Amygdala (tissue), 56 donors: ENCODE results near the gene CAPSL.
"Not testable (repeated sequence)": the region's sequence is repeated elsewhere in the genome, so short reads cannot be mapped to it uniquely, and the experiment has no call there.

Source experiments
- DNase-seq, 56 donors: peaks; one replicate each; lab custom pipeline; 2025; lab: John Stamatoyannopoulos, UW

Gene CAPSL

DNA sequence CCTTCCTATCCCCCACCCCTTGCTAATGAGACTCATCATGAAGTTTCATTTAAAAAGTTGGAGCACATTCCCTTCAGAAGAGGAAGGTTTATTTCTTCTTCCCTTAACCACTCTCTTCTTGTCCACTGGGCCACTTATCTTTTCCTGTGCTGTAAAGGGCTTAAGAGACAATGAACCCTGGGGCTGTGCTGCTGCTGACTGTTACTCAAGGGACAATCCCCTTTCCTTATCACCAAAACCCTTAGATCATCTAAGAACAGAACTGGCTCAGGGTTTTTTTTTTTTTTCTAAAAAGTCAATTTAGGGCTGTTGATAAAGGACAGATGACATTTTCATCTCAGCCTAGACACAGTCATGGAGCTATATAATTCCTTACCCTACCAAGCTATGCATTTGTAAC is 29.6 kb downstream of the CAPSL start:
- DNase-seq, result no peak

DNA sequence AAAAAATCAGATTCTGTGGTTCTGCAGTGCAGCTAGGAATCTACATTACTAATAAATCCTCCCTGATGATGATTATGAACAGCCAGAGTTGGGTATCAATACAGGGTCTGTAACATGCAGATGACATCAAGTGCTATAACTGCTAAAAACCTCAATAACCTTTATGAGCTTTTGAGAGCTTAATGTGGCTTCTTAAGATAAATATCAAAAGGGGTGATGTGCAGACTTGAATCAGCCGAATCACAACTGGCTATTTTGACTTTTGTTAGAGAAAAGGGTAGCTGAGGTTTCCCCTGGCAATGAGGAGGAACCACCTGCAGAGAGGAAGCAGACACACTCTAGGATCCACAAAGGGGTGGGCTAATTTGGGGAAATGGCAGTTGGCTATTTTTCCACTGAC is 30.2 kb downstream of the CAPSL start:
- DNase-seq, result no peak

DNA sequence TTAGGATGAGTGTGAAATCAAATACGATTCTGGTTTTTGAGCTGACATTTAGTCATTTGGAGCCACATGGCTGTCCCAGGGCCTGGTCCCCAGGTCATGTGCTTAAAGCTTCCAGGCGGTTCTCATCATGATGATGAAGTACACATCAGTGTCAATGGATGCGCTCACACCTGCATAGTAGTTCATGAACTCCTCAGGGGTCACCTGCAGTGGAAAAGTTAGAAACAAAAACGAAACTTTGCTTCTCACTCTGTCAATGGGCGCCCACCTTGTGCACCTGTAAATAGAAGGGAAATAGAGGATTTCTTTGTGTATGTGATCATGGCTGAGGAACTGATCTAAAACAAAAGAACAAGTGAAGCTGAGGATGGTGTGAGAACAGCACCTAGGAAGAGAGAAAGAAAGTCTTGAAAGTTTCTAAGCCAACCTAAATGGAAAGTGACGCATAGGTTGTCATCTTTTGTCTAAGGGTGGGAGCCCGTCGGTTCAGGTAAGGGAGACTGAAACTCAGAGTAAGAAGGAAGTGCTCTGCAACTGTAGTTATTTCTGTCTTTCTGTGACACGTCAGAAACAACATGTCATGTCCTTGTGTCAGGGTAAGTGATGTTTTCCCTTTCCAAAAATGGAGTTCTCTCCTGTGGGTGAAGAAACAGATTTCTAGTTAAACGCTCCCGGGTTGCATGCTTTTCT is 33.8 kb downstream of the CAPSL start:
- DNase-seq, result no peak

DNA sequence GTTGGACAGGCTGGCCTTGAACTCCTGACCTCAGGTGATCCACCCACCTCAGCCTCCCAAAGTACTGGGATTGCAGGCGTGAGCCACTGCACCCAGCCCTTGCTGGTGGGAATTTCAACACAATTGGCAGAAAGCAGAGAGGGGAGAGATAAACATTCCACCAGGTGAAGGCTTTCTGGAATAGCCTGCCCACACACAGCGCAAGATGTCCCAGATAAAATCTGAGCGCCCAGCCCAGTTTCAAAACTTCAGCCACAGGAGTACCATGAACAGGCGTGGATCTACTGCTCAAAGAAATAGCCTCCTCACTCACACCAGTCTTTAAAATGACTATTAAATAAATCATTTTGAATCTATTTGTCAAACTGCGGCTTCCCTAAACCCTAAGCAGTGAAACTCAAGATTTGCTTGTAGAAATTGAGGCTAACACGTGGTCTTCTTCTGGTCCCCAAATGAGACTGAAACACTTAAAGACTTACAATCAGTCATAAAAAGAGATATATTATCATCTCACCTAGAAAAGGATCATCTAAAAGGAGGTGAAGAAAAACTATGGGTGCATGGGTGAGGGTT is 34.7 kb downstream of the CAPSL start:
- DNase-seq, result no peak

DNA sequence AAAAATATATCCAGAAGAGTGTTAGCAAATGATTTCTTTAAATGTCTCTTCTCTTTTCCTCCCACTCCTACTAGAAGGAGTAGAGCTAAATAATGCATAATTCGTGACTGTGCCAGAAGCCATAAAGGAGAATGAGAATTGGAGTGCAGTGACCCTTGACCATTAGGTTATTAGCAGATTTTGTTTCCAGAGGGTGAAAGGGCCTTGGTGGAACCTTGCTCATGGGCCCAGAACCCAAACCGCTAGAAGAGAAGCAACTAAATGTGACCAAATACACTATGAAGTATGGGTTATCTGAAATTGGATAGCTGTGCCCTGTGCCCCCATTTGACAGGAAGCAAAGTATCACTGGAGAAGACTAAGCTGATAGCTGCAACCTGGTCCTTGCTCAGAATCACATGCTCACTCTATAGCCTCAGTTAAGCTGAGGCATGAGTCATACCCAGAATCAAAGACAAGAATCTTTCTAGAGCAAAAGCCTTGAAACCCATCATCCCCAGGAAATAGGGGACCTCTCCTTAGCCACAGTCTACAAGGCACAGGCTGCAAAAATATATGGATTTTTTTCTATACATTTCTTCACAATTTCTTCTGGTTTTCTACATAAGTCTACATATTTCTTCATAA is 36.3 kb downstream of the CAPSL start:
- no peak for DNase-seq

DNA sequence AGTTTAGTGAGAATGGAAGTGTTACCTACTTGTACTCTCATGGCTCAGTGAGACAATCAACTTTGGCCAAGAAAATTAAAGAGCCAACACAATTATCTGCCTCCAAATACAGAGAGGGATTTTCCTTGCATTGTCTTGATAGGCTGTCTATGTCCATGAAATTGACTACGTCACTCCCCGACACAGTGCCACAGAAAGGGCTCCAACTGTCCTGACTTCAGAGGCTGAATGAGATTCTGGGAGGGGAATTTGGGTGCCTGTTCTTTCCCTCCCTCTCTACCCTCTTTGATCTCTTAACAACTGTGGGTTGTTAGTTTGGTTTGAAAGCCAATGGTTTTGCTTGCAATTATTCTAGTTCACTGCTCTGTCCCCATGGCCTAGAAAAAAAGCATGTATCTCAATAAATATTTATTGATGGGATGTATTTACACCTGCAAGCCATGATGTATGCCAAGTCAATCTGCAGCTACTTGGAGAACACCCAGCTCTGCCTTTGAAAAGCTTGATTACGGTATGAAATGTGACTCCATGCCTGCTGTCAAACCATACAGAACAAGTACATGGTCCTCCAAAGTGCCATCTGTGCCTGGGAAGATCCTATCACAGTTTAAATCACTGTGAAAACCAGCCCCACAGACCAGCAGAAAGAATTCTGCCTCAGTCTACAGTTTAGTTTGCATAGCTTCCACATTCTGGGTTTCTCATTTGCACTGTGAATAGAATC is 37.3 kb downstream of the CAPSL start:
- DNase-seq, result no peak

DNA sequence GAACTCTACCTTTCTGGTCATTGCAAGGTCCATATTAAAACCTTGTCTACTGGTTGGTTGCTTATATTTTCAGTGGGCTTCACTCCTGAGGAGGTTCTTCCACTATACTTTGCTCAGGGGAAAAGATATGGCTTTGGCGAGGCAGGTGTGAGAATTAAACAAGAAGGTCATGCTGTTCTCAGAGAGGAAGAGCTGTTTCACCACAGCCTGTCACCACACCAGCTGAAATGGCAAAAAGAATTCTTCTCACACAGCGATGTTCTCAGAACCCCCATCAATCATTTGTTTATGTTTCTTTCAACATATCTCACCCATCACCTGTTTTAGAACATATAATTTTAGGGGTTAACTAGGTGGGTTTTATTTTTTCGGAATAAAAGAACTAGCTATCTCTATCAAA is 38.6 kb downstream of the CAPSL start:
- no peak for DNase-seq

DNA sequence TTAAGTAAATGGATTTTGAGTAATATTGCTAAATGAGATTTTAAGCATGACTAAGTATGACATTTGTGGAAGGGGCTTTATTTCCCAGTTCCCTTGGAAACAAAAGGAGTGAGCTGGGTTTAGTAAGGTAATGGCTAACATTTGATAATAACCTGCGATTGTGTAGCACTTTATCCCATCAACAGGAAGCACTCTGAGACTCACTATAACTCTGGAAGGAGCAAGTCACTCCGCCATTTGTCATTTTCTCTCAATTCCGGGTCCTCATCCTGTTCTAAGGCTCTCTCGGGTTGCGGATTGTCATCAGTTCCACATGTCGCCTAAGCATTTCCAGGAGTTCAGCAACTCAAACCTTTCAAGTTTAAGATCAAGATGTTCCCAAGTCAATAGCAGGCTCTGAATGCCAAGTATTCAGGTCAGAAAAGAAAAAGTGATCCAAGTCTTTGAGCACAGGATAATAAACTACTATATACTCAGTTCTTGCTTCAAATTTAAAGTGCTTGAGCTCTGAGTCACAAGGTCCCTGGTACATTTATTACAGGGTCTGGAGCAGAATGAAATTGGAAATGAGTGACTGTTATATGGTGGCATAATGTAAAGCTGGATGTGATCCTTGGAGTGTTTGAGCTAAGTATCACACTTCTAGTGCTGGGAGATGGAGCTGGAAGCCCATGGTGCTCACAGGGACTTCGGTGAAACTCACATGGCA is 39.3 kb downstream of the CAPSL start:
- DNase-seq, result no peak

DNA sequence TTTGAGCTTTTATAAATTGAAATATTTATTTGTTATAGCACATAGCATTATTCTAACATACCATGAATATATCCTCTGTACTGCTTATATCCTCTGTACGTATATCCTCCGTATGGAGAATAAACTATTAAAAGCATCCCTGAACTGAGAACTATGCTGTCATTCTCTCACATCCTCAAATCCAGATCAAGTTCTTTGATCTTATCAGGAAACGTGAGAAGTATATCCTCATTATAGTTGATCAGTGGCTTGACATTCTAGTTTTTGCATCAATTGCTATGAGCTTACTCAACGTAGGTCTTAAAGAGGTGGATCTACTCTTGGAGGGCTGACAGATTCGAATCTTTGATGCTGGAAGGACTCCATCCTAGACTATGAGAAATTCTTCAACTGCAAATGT is 44.3 kb downstream of the CAPSL start:
- DNase-seq, result no peak

DNA sequence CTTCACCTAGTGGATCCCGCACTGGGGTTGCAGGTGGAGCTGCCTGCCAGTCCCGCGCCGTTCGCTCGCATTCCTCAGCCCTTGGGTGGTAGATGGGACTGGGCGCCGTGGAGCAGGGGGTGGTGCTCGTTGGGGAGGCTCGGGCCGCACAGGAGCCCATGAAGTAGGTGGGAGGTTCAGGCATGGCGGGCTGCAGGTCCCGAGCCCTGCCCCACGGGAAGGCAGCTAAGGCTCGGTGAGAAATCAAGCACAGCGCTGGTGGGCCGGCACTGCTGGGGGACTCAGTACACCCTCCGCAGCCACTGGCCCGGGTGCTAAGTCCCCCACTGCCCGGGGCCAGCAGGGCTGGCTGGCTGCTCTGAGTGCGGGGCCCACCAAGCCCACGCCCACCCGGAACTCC is 45.6 kb downstream of the CAPSL start:
- not testable (repeated sequence) for DNase-seq

DNA sequence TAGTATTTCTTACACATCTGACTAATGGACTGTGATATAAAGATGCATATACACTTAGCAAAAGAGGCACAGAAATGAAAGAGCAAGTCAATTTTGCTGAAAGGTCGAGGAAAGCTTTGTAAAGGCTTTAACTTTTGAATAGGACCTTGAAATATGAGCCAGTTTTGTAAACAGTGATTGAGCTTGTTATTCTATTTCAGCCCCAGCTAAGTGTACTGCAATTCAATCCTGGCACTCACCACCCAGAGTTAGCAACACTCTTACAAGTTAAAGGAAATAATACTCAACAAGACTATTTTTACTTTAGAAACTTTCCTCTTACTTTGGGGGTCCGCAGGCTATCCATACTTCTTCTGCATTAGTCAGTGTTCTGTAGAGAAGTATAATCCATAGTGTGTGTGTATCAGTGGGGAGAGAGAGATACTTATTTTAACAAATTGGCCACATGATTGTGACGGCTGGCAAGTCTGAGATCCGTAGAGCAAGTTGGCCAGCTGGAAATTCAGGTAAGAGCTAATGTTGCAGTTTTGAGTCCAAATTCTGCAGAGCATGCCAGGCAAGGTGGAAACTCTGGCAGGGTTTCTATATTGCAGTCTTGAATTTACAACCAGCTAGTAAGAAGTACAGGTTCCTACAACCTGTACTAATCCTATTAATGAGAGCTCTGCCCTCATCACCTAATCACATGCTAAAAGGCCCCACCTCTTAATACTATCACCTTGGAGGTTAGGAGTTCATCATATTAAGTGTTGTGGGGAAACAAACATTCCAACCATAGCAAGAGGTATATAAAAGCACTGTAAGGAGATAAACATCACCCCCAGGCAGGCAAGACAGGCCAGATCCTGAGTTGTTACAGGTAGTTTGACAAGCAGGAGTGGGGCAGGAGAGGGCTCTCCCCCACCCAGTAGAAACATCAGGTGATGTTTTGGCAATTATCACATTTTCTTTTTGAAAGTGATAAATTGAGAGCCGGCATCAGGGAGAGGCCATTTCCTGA is 48.1 kb downstream of the CAPSL start:
- no peak for DNase-seq

DNA sequence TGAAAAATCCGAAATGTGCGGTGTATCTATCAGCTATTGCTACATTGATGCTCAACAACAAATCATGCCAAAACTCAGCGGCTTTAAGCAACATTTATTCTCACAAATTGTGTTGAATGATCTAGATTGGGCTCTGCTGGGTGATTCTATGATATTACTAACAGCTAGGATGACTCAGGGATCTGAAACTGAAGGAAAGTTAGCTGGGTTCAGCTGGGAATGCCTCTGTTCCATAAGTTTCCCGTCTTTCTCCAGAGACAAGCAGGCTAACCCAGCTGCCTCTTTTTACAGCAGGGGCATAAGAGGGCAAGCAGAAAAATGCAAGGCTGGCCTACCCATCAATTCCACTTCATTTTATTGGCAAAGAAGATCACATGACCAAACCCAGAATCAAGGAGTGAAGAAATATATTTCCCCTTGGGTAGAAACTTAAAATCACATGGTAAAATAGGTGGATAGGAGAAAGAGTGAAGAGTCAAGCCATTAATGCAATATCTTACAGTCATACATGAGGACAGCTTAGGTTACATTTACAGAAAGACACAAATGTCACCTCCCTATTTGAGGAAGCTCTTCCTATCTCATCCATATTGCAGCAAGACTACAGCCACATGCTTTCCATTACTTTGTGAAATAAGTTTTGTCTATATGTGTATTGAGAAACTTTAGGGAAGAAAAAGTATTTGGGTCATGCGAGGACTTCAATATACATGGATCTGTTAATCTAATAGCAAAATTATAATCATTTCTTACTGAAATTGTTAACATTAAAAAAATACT is 50.9 kb downstream of the CAPSL start:
- DNase-seq, result no peak

DNA sequence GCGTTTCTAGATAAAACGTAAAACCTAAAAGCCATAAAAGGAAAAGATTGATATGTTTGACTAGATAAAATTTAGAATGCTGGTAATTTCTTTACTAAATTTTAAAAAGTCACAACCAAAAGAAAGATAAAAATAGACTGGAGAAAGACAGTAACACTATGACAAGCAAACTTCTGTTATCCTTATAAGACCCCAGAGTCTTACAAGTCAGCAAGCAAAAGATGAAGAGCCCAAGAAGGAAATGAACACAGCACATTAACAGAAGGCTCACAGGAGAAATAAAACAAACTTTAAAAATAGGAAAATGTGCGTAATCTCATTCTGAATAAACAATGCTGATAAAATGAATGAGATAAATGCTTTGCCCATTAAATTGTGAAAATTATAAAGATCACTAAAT is 52.0 kb downstream of the CAPSL start:
- DNase-seq, result no peak

DNA sequence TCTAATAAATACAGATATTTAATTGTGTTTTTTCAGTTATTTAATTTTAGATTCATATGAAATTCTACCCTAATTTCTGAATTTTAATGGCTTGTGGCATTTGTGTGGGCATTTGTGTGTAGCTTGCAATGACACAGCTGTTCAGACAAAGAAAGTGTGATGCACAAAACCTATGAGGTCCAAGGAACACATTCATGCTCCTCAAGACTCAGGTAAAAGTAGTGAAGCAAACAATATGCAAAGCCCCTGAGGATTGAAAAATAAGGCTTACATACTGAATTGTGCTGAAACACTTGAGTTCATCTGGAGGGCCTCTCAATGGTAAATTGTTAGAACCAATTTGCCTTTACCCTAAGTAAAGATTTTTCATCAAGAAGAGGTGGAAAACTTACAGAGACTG is 53.6 kb downstream of the CAPSL start:
- DNase-seq, result no peak

DNA sequence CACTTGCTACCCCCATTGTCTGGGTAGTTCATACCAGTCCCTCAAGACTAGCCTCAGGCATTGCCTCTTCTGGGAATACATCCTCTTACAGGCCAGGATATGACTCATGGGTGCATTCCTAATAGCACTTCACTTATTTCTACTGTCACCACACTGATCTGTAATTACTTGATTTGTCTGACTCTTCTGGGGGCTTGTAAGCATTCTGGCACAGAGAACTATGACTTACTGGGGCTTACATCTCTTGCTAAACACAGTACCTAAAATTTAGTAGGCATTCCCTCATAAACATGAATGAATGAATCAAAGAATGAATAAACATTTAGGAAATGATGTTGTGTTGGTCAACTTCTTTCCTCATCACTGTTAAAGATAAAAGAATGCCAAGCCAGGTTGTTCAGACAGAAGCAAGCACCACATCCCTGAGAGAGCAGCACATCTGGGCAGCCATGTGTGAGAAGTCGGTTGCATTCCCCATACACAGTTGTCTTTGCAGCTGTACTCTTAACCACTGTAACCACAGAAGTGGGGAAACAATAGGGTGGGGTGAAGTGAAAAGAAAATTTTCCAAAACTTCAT is 54.1 kb downstream of the CAPSL start:
- DNase-seq, result no peak

DNA sequence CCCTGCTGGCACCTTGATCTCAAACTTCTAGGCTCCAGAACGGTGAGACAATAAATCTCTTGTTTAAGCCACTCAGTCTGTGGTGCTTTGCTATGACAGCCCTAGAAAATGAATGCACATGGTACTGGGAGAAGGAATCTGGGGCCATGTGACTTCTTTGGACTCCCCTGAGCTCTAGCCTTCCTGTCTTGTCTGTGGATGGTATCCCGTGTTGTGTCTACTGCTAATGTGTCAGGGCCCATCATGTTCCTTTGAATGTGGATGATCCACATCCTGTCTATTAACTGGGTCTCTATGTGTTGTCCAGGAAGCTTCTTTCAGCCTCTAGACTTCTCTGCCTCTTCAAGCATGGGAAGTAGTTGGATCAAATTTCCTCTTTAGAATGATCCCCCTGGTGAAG is 56.7 kb downstream of the CAPSL start:
- DNase-seq, result no peak

DNA sequence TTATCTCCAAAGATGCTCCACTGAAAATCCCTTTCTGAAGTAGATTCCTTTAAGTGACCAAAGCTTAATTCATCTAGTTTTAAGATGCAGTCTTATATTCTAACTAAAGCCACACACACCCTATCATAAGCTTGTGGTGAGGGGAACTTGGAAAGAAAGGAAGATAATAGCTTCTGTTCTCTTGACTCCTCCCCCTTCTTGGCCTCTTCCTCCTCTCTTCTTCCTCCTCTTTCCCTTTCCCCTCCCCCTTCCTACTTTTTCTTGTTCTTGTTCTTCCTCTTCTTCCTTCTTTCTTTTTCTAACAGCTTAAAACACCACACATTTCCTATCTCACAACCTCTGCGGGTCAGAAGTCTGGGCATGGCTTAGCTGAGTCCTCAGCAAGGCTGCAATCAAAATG is 58.3 kb downstream of the CAPSL start:
- no peak for DNase-seq

DNA sequence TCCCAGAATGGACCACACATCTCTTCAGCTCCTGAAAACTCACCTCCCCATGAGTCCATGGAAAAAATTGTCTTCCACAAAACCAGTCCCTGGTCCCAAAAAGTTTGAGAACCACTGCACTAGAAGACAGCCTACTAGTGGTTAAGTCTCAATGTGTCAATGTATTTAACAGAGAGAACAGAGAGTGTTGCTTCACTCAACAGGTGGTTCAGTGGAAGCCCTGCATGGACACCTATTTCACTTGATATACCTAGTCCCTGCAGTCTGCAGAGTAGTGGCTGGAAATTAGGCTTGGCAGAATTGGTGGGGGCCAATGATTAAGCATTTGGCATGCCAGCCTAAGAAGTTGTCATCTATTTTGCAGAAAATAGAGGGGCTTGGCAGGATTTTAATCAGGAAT is 58.8 kb downstream of the CAPSL start:
- DNase-seq, result no peak

DNA sequence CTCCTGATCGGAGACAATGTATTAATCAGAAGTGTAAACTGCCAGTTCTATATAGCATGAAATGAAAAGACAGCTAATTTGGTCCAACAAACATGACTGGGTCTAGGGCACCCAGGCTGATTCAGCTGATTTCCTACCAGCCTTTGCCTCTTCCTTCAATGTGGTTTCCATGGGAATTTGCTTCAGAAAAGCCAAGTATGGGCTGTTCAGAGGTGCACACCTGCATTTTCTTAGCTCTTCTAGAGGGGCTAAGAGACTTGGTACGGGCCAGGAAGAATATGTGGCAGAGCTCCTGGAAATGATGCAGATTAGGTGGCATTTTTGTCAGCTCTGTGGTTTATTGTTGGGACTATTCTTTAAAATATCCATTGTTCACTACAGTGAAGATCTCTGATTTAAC is 59.3 kb downstream of the CAPSL start:
- DNase-seq, result no peak
